ACHN (cell line): ENCODE data around the gene TBCC.
"Not testable (repeated sequence)": the region's sequence is repeated elsewhere in the genome, so short reads cannot be mapped to it uniquely, and the experiment has no call there.

Experiments
- DNase-seq: peaks from one replicate; pipeline ENCODE4 v3.0.0-alpha.2; 2015
- in situ Hi-C: cut with HindIII; loops from 2 replicates; pipeline ENCODE4 v1.10.0; 2017; ENCODE audit warnings: low sequenced_read_pairs, low pct_ligation_motif_present, low pct_unique_long_range_greater_than_20kb

The TBCC gene

DNA sequence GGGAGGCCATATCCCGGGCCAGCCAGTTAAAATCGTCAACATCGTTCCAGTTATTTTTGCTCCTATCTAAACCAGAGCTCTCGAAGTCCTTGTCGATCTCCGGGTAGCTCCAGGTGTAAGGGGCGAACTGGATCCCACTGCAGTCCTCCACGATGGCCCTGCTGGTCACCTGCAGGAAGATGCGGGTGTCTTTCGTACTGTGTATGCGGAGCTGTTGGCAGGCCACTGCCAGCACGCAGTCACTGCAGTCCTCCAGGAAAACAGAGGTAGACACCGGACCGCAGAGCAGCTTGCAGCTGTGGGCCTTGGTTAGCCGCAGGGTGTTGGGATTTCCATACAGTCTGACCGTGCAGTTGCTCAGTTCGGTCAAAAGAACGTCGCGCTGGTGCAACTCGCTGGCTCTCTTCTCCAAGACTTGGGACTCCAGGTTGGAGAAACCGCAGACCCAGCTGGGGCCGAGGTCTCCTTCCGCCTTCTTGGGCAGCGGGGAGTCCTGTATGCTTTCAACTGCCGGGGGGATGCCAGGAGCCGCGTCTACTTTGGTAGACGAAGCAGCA, 742 bp downstream of the TBCC start:
- in situ Hi-C loops: no loop called here
- peak; percentile 16 for DNase-seq

DNA sequence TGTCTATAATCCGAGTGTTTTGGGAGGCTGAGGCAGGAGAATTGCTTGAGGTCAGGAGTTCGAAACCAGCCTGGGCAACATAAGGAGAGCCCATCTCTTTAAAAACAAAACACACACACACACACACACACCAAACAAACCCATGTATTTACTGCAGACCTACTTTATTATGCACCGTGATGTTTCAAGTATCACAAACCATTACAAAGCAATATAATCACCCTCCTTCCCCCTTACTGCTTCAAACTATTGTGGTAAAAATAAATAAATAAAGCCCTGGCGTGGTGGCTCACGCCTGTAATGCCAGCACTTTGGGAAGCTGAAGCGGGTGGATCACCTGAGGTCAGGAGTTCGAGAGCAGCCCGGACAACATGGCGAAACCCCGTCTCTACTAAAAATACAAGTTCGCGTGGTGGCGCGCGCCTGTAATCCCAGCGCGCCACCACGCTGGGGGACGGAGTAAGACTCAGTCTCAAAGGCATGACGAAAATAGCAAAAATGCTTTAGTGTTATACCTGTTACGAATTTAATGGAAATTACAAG, 1.5 kb downstream of the TBCC start:
- in situ Hi-C loops: no loop called here
- DNase-seq: no peak

DNA sequence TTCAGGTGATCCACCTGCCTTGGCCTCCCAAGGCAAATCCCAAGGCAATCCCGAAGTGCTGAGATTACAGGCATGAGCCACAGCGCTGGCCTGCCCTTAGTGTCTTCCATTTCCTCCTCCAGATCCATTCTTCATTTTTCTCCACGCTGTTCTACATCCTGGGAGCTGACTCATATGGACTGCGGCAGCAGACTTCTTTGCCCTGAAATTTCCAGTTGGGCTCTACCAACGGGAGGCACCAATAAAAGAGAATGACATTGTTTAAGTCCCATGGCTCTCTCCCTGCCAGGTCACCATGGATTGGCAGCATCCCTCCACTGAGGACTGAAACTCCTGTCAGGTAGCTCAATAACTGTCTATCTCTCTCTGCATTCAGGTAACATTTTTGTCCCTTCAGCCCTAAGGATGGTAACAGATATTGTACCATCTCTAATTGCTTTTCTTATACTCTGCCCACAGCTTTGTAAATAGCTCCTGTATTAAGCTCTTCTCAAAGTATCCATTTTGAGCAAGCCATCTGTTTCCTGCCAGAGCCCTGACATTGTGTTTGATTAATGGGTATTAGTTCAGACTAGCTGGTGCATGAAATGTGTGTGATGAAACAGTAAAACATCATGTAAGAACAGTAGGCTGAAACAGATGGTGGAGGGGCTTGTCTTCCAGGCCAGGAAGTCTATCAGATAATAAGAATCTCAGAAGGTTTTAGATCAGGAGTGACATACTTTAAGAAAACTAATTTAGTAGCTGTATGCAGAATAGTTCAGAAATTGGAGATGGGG, 3.6 kb downstream of the TBCC start:
- DNase-seq: peak; percentile 13
- in situ Hi-C loops: no loop called here

DNA sequence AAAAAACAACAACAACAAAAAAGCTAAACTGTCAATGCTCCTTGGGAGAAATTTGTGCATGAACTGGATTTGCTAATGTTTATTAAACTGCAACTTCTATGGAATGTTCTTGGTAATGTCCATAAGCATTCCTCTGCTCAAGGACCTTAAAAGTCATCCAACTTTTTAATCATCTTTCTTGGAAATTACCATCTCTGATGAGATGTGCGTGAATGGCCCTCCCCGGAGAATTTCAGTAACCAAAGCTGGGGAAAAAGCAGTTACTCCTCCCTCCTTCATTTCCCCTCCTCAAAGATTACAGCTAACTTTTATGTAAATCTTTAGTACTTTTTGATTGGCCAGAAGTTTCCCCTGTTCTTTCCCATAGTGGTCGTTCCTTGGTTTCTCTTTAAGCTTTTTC, 5.2 kb downstream of the TBCC start:
- in situ Hi-C loops: no loop called here
- no peak for DNase-seq

DNA sequence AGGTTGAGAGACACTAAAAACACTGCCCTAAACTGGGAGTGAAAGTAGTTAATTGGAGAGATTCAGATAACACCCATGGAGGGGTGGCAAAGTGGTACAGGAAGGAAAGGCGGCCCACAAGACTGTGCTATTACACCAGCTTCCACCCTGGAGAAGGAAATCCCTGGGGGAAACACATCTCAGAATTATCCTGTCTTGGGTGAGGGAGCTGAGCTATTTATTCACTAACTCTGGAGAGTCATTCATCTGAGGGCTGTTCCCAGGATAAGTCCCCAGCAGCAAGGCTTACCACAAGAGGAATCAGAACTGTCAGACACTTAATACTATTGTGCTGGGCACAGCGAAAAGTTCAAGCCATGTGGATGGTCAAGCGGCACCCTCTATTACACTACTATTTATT, 9.9 kb downstream of the TBCC start:
- in situ Hi-C loops: no loop called here
- DNase-seq: peak; percentile 83

DNA sequence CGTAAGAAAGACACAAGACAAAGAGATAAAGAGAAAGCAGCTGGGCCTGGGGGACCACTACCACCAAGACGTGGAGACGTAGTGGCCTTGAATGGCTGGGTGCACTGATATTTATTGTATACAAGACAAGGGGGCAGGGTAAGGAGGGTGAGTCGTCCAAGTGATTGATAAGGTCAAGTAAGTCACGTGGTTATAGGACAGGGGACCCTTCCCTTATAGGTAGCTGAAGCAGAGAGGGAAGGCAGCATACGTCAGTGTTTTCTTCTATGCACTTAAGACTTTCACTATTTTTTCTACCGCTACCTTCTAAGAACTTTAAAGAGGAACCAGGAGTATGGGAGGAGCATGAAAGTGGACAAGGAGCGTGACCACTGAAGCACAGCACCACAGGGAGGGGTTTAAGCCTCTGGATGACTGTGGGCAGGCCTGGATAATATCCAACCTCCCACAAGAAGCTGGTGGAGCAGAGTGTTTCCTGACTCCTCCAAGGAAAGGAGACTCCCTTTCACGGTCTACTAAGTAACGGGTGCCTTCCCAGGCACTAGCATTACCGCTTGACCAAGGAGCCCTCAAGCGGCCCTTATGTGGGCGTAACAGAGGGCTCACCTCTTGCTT, 11.9 kb downstream of the TBCC start:
- DNase-seq: peak; percentile 81
- in situ Hi-C loops: not testable (repeated sequence)

DNA sequence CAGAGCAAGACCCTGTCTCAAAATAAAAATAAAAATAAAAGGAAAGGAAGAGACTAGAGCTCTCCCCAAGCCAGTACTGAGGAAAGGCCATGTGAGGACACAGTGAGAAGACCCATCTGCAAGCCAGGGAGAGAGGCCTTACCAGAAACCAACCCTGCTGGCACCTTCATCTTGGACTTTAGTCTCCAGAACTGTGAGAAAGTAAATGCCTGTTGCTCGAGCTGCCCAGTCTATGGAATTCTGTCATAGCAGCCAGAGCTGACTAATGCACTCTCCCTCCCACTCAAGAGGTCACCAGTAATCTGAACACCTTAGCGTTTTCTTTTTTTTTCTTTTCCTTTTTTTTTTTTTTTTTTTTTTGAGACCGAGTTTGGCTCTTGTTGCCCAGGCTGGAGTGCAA, 16.2 kb downstream of the TBCC start:
- DNase-seq: no peak
- in situ Hi-C loops: no loop called here

DNA sequence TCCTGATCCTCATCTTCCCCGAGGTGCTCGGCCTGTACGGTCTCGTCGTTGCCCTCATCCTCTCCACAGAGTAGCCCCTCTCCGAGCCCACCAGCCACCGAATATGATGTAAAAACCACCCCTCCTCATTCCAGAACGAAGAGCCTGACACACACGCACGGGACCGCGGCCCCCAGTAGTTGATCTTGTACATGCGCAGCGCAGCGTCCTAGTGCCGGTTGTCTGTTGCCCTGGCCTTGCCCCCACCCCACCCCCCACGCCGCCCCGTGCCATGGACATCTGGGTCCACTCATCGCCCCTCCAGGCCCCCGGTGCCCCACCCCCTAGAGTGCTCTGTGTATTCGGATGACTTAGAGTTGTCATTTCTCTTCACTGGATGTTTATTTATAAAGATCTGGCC, 18.3 kb downstream of the TBCC start:
- DNase-seq: no peak
- in situ Hi-C loops: no loop called here

DNA sequence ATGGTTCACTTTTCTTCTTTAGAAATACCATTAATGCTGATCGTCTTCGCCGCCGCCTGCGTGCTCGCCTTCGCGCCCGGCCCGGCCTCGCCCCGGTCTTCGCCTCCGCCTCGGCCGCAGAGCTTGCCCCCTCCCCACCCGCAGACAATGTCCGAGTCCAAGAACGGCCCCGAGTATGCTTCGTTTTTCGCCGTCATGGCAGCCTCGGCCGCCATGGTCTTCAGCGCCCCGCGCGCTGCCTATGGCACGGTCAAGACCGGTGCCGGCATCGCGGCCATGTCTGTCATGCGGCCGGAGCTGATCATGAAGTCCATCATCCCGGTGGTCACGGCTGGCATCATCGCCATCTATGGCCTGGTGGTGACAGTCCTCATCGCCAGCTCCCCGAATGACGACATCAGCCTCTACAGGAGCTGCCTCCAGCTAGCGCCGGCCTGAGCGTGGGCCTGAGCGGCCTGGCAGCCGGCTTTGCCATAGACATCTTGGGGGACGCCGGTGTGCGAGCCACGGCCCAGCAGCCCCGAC, 18.8 kb downstream of the TBCC start:
- DNase-seq: no peak
- in situ Hi-C loops: no loop called here

DNA sequence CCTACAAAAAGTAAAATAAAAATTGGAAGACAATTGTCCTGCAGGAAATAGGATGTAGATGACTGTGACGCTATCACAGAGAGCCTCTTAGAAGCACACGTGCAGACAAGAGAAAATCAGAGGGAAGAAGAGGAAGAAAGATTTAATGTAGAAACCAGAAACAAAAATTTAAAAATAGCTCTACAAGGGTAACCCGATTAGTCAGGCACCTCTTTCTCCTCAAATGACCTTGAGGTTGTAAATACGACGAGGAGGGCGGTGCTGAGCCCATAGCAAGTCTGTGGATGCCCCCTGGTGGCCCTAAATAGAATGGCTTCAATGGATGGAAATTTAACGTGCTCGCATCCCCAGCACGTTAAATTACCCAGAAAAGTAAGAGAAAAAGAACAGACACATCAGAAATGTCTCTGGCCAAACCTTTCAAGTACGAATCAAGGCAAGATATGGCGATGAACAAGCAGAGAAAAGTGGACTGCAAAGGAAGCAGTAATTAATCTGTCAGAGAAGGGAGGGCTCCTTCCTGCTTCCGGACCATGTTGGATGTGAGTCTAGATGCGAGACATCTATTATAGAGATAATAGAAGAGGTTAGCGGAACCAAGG, 19.3 kb downstream of the TBCC start:
- DNase-seq: peak; percentile 68
- in situ Hi-C loops: no loop called here

DNA sequence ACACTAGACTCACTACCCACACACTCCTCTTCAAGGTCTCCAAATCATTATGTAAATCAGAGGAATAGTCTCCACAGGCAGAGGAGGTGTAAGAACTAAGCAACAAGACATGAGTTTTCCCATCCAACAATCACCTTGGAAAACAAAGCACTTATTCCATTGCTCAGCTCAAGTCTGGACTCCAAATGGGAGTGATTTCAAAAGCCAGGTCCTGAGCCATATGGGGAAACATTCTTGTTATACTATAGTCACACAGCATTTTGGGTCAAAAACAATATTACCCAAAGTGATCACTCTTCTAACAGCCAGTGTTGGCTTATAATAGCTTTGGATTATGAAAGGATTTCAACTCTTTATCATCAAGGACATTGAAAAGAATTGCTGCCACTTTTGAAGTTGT, 19.9 kb downstream of the TBCC start:
- DNase-seq: no peak
- in situ Hi-C loops: no loop called here

DNA sequence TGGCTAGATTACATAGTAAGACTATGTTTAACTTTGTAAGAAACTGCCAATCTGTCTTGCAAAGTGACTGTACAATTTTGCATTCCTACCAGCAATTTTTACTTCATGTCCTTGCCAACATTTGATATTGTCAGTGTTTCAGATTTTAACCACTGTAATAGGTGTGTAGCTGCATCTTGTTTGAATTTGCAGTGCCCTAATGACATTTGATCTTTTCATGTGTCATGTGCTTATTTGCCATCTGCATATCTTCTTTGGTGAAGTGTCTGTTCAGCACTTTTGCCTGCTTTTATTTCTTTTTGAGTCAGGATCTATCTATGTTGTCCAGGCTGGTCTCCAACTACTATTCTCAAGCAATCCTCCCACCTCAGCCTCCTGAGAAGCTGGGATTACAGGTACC, 21.1 kb downstream of the TBCC start:
- in situ Hi-C loops: no loop called here
- DNase-seq: no peak

DNA sequence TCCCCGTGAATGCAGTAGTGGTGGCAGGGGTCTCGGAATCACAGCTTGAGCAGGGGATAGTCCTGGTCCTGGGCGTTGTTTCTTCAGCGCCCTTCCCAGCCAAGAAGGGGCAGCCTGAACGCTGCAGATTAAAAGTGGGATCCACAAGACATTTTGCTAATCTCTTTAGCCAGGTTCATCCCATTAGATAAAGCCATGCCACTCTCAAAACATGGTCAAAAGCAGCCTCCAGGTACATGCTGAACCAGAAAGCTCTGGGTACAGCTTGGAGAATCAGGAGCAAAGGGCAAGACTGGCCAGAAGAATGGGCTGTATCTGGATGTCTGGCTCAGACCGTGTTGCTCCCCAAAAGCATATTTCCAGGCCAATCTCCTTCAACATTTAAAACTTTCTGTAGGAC, 23.4 kb downstream of the TBCC start, which contains the start of gene PRPH2:
TSS of gene PRPH2 (minus strand) at position 101 of the 400 bp plus-strand sequence. CDS start 263 bp downstream, outside the sequence.
- in situ Hi-C loops: no loop called here
- DNase-seq: no peak

DNA sequence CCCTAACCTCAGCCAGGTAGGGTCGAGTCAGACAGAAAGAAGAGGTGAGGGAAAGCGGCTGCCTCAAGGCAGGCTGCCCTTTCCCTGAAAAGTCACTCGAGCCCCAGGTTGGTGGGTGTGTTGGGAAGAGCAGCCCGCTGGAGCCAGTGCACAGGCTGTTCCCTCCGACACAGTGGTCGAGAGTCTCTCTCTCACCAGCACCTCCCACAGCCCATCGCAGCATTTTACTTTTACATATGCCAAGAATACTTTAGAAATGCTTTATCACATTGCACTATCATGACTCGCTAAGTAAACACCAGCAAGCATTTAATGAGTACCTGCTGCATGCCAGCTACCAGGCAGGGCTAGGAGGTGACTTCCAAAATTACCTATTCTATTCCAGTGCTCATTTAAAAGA, 25.2 kb downstream of the TBCC start:
- in situ Hi-C loops: no loop called here
- DNase-seq: peak; percentile 13

DNA sequence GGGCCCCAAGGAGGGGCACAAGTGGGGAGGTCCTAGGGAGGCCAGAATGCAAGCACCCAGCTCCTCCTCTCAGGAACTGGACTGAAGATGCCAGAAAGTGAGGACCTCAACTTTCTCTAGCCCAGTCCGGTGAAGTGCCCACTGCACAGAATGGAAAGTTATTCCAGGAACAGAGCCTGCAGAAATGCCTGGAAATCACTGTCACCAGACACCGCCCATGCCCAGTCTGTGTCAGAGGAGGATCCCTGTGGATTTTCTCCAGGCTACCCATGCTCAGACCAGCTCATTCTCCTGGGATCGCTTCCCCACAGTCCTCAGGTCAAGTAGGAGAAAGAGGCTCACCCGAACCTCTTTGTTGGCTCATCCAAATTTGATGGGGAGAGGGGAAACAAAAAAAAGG, 30.0 kb downstream of the TBCC start:
- in situ Hi-C loops: no loop called here
- DNase-seq: no peak

DNA sequence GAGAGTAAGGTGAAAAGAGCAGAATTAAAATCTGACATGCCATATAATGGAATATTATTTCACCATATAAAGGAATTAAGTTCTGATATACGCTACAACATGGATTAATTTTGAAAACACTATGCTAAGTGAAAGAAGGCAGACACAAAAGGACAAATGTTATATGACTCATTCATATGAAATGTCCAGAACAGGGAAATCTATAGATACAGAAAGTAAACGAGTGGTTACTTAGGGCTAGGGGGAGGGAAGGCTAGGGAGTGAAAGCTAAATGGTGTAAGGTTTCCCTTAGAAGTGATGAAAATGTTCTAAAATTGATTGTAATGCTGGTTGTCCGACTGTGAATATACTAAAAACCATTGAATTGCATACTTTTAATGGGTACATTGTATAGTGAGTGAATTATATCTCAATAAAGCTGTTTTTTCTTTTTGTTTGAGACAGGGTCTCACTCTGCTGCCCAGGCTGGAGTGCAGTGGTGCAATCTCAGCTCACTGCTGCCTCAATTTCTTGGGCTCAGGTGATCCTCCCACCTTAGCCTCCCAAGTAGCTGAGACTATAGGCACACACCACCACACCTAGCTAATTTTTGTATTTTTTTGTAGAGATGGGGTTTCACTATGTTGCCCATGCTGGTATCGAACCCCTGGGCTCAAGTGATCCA, 31.7 kb downstream of the TBCC start:
- in situ Hi-C loops: no loop called here
- no peak for DNase-seq

DNA sequence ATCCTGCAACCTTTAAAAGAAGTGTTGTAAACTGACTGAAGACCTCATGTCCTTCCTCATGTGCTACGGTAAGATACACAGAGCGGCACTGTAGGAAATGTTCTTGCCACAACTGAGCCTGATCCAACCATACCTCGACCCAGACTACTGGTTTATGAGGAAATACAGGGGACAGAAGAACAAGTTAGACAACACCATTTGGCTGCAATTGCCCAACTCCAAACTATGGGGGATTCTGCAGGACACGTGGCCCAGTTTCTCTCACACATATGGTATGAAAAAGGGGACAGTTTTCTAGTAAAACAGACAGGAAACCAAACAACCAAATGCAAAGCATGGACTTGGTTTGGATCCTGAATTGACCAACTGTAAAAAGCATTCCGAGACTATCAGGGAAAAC, 34.0 kb downstream of the TBCC start:
- in situ Hi-C loops: no loop called here
- DNase-seq: no peak

DNA sequence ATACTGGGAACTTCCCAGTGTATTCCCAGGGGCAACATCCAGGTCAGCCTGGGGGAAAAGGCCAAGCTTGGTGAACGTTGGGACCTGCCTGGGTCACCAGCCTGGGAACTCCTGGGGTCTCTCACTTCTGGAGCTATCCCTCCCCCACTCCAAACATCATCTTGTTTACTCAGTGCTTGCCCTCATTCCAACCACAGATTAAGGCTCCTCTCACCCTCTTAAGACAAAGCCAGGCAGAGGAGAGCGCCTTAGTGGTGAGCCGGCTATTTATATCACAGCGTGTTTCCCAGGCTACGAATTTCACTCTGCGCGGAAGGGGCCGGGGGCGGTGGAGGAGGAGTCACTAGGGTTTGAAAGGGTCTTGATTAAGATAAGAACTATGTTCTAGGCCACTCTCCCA, 35.6 kb downstream of the TBCC start:
- DNase-seq: no peak

DNA sequence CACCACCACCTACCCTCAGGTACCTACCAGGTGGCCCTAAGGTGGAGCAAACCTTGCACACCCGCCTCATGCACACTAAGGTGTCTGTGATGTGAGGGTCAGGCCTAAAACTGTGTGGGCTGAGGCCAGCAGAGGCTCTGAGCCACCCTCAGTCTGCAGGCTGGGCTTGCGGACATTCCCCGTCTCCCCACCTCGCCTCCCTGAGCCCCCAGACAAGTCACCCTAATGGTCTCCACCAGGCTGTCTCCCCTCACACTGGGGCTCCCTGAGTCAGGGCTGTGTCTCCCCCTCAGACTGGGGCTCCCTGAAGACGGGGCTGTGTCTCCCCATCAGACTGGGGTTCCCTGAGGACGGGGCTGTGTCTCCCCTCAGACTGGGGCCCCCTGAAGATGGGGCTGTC, 36.0 kb downstream of the TBCC start:
- DNase-seq: no peak
- in situ Hi-C loops: no loop called here

More for the DNA sequence above, 35.6 kb downstream of the TBCC start:
- in situ Hi-C loops: no loop called here
